GM12878 (cell line): ENCODE results near the gene WDR93. TPM values are rescaled to one million over a fixed set of nuclear protein-coding genes. Genes with fewer than 3 reads are reported as not detected.

Experiments
- ATAC-seq: fragments of 200-7000 bp; cut with Tn5 transposase; 3 replicates; pipeline ENCODE4 v1.9.1; 2020; ENCODE audit warnings: mild to moderate bottlenecking, moderate library complexity
- BruUV-seq: library from RNA; stranded (reverse); fragments of 400-500 nt; replicated peaks from 2 replicates; lab custom pipeline; 2021; lab: Mats Ljungman, UMichigan
- CTCF ChIA-PET: fragments of 300-600 bp; sonication (Branson Sonifier 250); formaldehyde crosslinking; extraction: SDS; loops from one replicate; lab custom pipeline; 2021; ENCODE audit warnings: inconsistent platforms; lab: Yijun Ruan, JAX
- POLR2A ChIA-PET: fragments of 350-600 bp; formaldehyde crosslinking; extraction: SDS; loops from one replicate; lab custom pipeline; 2021; ENCODE audit warnings: inconsistent platforms; lab: Charles Lee
- RAD21 ChIA-PET: fragments of 300-600 bp; sonication (Branson Sonifier 250); formaldehyde crosslinking; loops from one replicate; lab custom pipeline; 2023; ENCODE audit warnings: antibody characterized with exemption; ENCODE audit not compliant: unreplicated experiment; lab: Charles Lee
- SMC1A ChIA-PET: fragments of 300-600 bp; sonication (Branson Sonifier 250); formaldehyde crosslinking; loops from one replicate; lab custom pipeline; 2023; ENCODE audit not compliant: unreplicated experiment, uncharacterized antibody; lab: Charles Lee
- DNase-seq: peaks from one replicate; pipeline ENCODE4 v3.0.0-alpha.2; 2011; ENCODE audit warnings: low read depth, low spot score
- FAIRE-seq: peaks from 3 replicates; lab custom pipeline; 2011; peaks lifted over from hg19 to GRCh38; lab: Jason Lieb, UNC
- H2AFZ ChIP-seq: 2 replicates; pipeline ENCODE4 v1.6.0; 2011; ENCODE audit warnings: low read depth, low read length, control low read depth; ENCODE audit not compliant: control insufficient read depth
- H3K27ac ChIP-seq: 2 replicates; pipeline ENCODE4 v1.5.1; 2011; ENCODE audit warnings: control low read depth; ENCODE audit not compliant: control insufficient read depth, insufficient read depth
- H3K27me3 ChIP-seq, 2 experiments: replicated peaks in 1 of 2; 2 replicates each; pipeline versions ENCODE4 v1.6.0 to v1.6.1; 2011; ENCODE audit warnings: low read length in 1 of 2; ENCODE audit not compliant: control insufficient read depth in 2 of 2, insufficient read depth in 2 of 2
- H3K36me3 ChIP-seq, 2 experiments: 2 replicates each; pipeline ENCODE4 v1.5.1; 2011; ENCODE audit warnings: low read length in 1 of 2; ENCODE audit not compliant: control insufficient read depth in 2 of 2, insufficient read depth in 2 of 2
- H3K4me1 ChIP-seq: 2 replicates; pipeline ENCODE4 v1.6.1; 2011; ENCODE audit warnings: mild to moderate bottlenecking, low read length, moderate library complexity, mixed read lengths; ENCODE audit not compliant: control insufficient read depth, insufficient read depth
- H3K4me2 ChIP-seq: 2 replicates; pipeline ENCODE4 v1.6.0; 2011; ENCODE audit warnings: control low read depth; ENCODE audit not compliant: control insufficient read depth, insufficient read depth
- H3K4me3 ChIP-seq: fragments of 200-600 bp; sonication (generic); 2 replicates; pipeline ENCODE4 v1.5.1; 2016
- H3K79me2 ChIP-seq: 2 replicates; pipeline ENCODE4 v1.6.0; 2011; ENCODE audit warnings: low read length; ENCODE audit not compliant: control insufficient read depth, insufficient read depth
- H3K9ac ChIP-seq: 2 replicates; pipeline ENCODE4 v1.8.0; 2011; ENCODE audit warnings: low read length, control low read depth, mixed read lengths; ENCODE audit not compliant: control insufficient read depth, insufficient read depth
- H3K9me3 ChIP-seq: replicated peaks from 3 replicates; pipeline ENCODE4 v1.5.1; 2011; ENCODE audit warnings: mild to moderate bottlenecking, low read length; ENCODE audit not compliant: control insufficient read depth, insufficient read depth
- H4K20me1 ChIP-seq: 2 replicates; pipeline ENCODE4 v1.6.0; 2011; ENCODE audit not compliant: control insufficient read depth, insufficient read depth
- DPF2 ChIP-seq: fragments of 450-650 bp; IDR thresholded peaks from 2 replicates; pipeline ENCODE4 v1.6.1; 2017; ENCODE audit warnings: mild to moderate bottlenecking
- NR2C1 ChIP-seq: fragments of 450-650 bp; IDR thresholded peaks from 2 replicates; pipeline ENCODE4 v1.6.1; 2017; ENCODE audit warnings: antibody characterized with exemption, mild to moderate bottlenecking, moderate library complexity
- YBX1 ChIP-seq: fragments of 450-650 bp; IDR thresholded peaks from 2 replicates; pipeline ENCODE4 v1.6.1; 2016; ENCODE audit warnings: antibody characterized with exemption
- WGBS: methylation state at CpG from one replicate; pipeline ENCODE4 v1.1.6; 2016; ENCODE audit warnings: low lambda C conversion rate; ENCODE audit not compliant: insufficient replicate concordance, insufficient coverage; ENCODE audit errors: missing lambda C conversion rate; 5-methylcytosine and 5-hydroxymethylcytosine counted together
- in situ Hi-C: fragments of 300-500 bp; cut with MboI; formaldehyde crosslinking; loops from 9 replicates; pipeline ENCODE4 v1.14.3; 2018; ENCODE audit warnings: mixed read lengths
- intact Hi-C: fragments of 100-400 bp; cut with micrococcal nuclease; formaldehyde crosslinking; loops from one replicate; pipeline ENCODE4 v1.14.2; 2022; ENCODE audit not compliant: unreplicated experiment
- polyA plus RNA-seq, 11 experiments: library from polyadenylated mRNA; depleted of rRNA in 4 of 11; unstranded in 6 of 11; stranded (reverse) in 5 of 11; fragments of >200 nt; fragmentation: Nextera tagmentation in 4 of 11; fragmentation: Illumina TruSeq in 1 of 11; extraction: Ambion mirVana in 4 of 11; extraction: Trizol in 1 of 11; gene quantifications; 1 replicate in 1 of 11; 2 replicates in 10 of 11; pipeline versions ENCODE4 v1.2.1 to v1.2.3, GENCODE V29; 2011 to 2016; ENCODE audit warnings: inconsistent platforms in 2 of 11, missing spikeins in 2 of 11, low read depth in 1 of 11
- total RNA-seq, 4 experiments: library from RNA; depleted of rRNA in 3 of 4; stranded (reverse); fragments of >200 nt in 3 of 4; fragmentation: Illumina TruSeq in 1 of 4; extraction: Trizol in 1 of 4; gene quantifications; 2 replicates each; pipeline versions ENCODE4 v1.2.1 to v1.2.3, GENCODE V29; 2013 to 2021
- TF ChIP-seq, protein P1 (sequence below): fragments of 450-650 bp; IDR thresholded peaks from 2 replicates; pipeline ENCODE4 v1.6.1; 2017; ENCODE audit warnings: mild to moderate bottlenecking, low read depth, inconsistent platforms; ENCODE audit not compliant: poor library complexity, severe bottlenecking

The WDR93 gene
- total and polyA plus RNA-seq, 10 of the 15 experiments (the other 5 are each of a cell fraction or from before 2014, with no cell fraction given): not detected

DNA sequence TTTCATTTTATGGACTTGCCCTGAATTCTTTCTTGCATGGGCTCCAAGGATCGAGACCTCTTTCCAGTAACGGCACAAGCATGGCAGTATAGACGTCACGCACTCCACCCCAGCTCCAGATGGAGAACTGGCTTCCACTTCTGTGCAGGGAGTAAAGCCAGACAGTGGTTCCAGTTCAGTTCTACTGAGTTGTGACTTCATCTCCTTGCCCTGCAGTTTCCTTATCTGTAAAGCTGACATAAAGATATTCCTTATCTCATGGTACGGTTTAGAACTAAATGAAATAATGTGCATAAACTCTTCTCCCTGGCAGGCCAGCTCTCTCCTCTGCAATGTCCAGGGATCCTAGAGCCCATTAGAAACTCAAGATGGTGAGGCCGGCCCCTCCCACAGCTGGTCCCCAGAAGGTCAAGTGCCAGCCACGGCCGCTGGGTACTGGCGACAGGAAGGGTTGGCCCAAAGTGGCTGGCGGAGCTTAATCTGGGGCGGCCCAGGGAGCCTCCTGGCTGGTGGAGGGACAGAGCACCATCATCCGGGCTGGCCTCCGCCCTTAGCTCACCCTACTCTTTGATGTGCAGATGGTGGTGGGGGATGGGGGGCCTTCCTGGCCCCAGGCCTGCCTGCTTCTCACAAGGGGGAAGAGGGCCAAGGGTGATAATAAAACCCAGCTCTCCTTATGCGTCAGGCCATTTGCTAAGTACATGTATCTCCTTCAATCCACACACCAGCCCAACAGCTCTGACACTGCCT is 92.7 kb downstream of the WDR93 start:
- Histone ChIP-seq H3K9me3 (peaks cover 2% of the 10 kb centered on the region; the same call in 2 of the 3 replicates), H3K36me3 (no peaks in the 10 kb centered on the region), H3K27me3 (no peaks in the 10 kb centered on the region), H2AFZ (no peak overlapping the region), H3K27ac (no peak overlapping the region), H3K9ac (no peak overlapping the region), H4K20me1 (no peaks in the 10 kb centered on the region), H3K4me1 (peaks cover 23% of the 10 kb centered on the region), H3K79me2 (no peaks in the 10 kb centered on the region), H3K4me3 (no peak overlapping the region), H3K4me2 (no peak overlapping the region)
- SMC1A ChIA-PET: interaction anchor here (0.8 to 1.5 kb wide), 4 partner anchors 12 to 91 kb away, joined by 3 to 6 read pairs (median 3); no protein-coding TSS in a partner anchor
- WGBS: 67% methylated on average over 14 of the region's 14 CpGs
- RAD21 ChIA-PET: interaction anchor here (0.6 to 1.7 kb wide), 3 partner anchors 22 to 91 kb away, joined by 3 to 7 read pairs (median 3); no protein-coding TSS in a partner anchor
- POLR2A ChIA-PET: interaction anchor here (0.9 to 1.0 kb wide), 2 partner anchors 11 to 92 kb away, joined by 3 to 4 read pairs; no protein-coding TSS in a partner anchor
- intact Hi-C loops: no loop called here
- BruUV-seq: no TSS peak
- in situ Hi-C loops: no loop called here
- DNase-seq: no peak
- CTCF ChIA-PET: interaction anchor here (0.6 to 3.5 kb wide), 5 partner anchors 12 to 450 kb away, joined by 3 to 27 read pairs (median 4); partner anchors contain the start of genes CIB1 and GDPGP1
- FAIRE-seq: no peak
- ATAC-seq: no peak
- TF ChIP-seq DPF2: no peak
- no peak for TF ChIP-seq YBX1
- TF ChIP-seq, protein P1, sequence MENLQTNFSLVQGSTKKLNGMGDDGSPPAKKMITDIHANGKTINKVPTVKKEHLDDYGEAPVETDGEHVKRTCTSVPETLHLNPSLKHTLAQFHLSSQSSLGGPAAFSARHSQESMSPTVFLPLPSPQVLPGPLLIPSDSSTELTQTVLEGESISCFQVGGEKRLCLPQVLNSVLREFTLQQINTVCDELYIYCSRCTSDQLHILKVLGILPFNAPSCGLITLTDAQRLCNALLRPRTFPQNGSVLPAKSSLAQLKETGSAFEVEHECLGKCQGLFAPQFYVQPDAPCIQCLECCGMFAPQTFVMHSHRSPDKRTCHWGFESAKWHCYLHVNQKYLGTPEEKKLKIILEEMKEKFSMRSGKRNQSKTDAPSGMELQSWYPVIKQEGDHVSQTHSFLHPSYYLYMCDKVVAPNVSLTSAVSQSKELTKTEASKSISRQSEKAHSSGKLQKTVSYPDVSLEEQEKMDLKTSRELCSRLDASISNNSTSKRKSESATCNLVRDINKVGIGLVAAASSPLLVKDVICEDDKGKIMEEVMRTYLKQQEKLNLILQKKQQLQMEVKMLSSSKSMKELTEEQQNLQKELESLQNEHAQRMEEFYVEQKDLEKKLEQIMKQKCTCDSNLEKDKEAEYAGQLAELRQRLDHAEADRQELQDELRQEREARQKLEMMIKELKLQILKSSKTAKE: no peak
- TF ChIP-seq NR2C1: no peak
- TF ChIP-seq, all 136 proteins: peak for 0
